Measurements from ENCODE around the gene LCE4A. TPM values are rescaled to one million over a fixed set of nuclear protein-coding genes. Genes with fewer than 3 reads are reported as not detected.
A peak's percentile ranks its signal among the peaks of the same experiment; 100 is the strongest.

Gene LCE4A
- total RNA-seq, 1 experiment from 2014 or later: not detected

GRCh38 chr1:152725261-152725660 lies 17.3 kb downstream of the LCE4A start:
- Histone ChIP-seq H3K4me2 (no peak overlapping the region), H3K36me3 (ENCODE audit: low read depth) (no peaks in the 10 kb centered on the region), H3K9me3 (ENCODE audit: insufficient read depth, low read depth) (no peaks in the 10 kb centered on the region), H2AFZ (no peak overlapping the region), H3K4me3 (no peak overlapping the region), H3K9me2 (ENCODE audit: insufficient read depth) (no peaks in the 10 kb centered on the region), H3K27me3 (ENCODE audit: insufficient read depth, low read depth) (peaks cover 37% of the 10 kb centered on the region), H3K4me1 (replicated peaks; ENCODE audit: insufficient read depth) (no peaks in the 10 kb centered on the region), H3F3A (ENCODE audit: insufficient read depth, low read depth) (no peaks in the 10 kb centered on the region), H3K79me2 (ENCODE audit: low read depth) (no peaks in the 10 kb centered on the region), H4K20me1 (ENCODE audit: insufficient read depth) (no peaks in the 10 kb centered on the region), H3K27ac (no peak overlapping the region)
- intact Hi-C loops (cut with micrococcal nuclease; ENCODE audit: unreplicated experiment): no loop called here
- no TSS peak for BruUV-seq (replicated peaks)
- DNase-seq: no peak
- no peak for TF ChIP-seq EZH2 (IDR thresholded peaks at IDR 0.05; ENCODE audit: low read depth)
- TF ChIP-seq CTCF (conservative IDR thresholded peaks at IDR 0.05): no peak
- ChIA-PET CTCF (no interaction called here), POLR2A (ENCODE audit: unreplicated experiment) (no interaction called here)

GRCh38 chr1:152728986-152729385 lies 21.0 kb downstream of the LCE4A start:
- H3K27me3 ChIP-seq (ENCODE audit: insufficient read depth, low read depth): peaks cover 32% of the 10 kb centered on the region; the same call in 1 of the 2 replicates
- TF ChIP-seq EZH2 (IDR thresholded peaks at IDR 0.05; ENCODE audit: low read depth): no peak
- no peak for TF ChIP-seq CTCF (conservative IDR thresholded peaks at IDR 0.05)
- intact Hi-C loops (cut with micrococcal nuclease; ENCODE audit: unreplicated experiment): no loop called here
- BruUV-seq (replicated peaks): no TSS peak
- no peaks in the 10 kb centered on the region for H3K36me3 ChIP-seq (ENCODE audit: low read depth)
- no peak overlapping the region for H3K4me3 ChIP-seq
- H3K9me3 ChIP-seq (ENCODE audit: insufficient read depth, low read depth): no peaks in the 10 kb centered on the region
- H3F3A ChIP-seq (ENCODE audit: insufficient read depth, low read depth): no peaks in the 10 kb centered on the region
- H3K27ac ChIP-seq: no peak overlapping the region
- H4K20me1 ChIP-seq (ENCODE audit: insufficient read depth): no peaks in the 10 kb centered on the region
- CTCF ChIA-PET: no interaction called here
- no peaks in the 10 kb centered on the region for H3K79me2 ChIP-seq (ENCODE audit: low read depth)
- H3K4me1 ChIP-seq (replicated peaks; ENCODE audit: insufficient read depth): no peaks in the 10 kb centered on the region
- no peak overlapping the region for H3K4me2 ChIP-seq
- no peaks in the 10 kb centered on the region for H3K9me2 ChIP-seq (ENCODE audit: insufficient read depth)
- no peak overlapping the region for H2AFZ ChIP-seq
- DNase-seq: no peak
- POLR2A ChIA-PET (ENCODE audit: unreplicated experiment): no interaction called here

GRCh38 chr1:152735648-152736047 lies 27.7 kb downstream of the LCE4A start:
- CTCF ChIA-PET: no interaction called here
- H3K9me2 ChIP-seq (ENCODE audit: insufficient read depth): no peaks in the 10 kb centered on the region
- no peaks in the 10 kb centered on the region for H3F3A ChIP-seq (ENCODE audit: insufficient read depth, low read depth)
- H3K9me3 ChIP-seq (ENCODE audit: insufficient read depth, low read depth): no peaks in the 10 kb centered on the region
- H3K36me3 ChIP-seq (ENCODE audit: low read depth): no peaks in the 10 kb centered on the region
- no peak for TF ChIP-seq EZH2 (IDR thresholded peaks at IDR 0.05; ENCODE audit: low read depth)
- peak; percentile 29; the same call in 1 of the 2 replicates for TF ChIP-seq CTCF (conservative IDR thresholded peaks at IDR 0.05)
- POLR2A ChIA-PET (ENCODE audit: unreplicated experiment): no interaction called here
- intact Hi-C loops (cut with micrococcal nuclease; ENCODE audit: unreplicated experiment): no loop called here
- H4K20me1 ChIP-seq (ENCODE audit: insufficient read depth): no peaks in the 10 kb centered on the region
- H2AFZ ChIP-seq: no peak overlapping the region
- DNase-seq: no peak
- H3K4me2 ChIP-seq: no peak overlapping the region
- H3K4me1 ChIP-seq (replicated peaks; ENCODE audit: insufficient read depth): no peaks in the 10 kb centered on the region
- no peak overlapping the region for H3K27ac ChIP-seq
- H3K27me3 ChIP-seq (ENCODE audit: insufficient read depth, low read depth): 0 out of 2 replicates have a peak, but pooled peaks cover 5% of the 10 kb centered on the region
- no TSS peak for BruUV-seq (replicated peaks)
- no peaks in the 10 kb centered on the region for H3K79me2 ChIP-seq (ENCODE audit: low read depth)
- H3K4me3 ChIP-seq: no peak overlapping the region

All from PC-9 (cell line).